Retina (tissue), 1 donor: ENCODE data around the gene TEX55.
"Not testable (repeated sequence)": the region's sequence is repeated elsewhere in the genome, so short reads cannot be mapped to it uniquely, and the experiment has no call there.

ENCODE experiments used
- DNase-seq: peaks from one replicate; pipeline ENCODE4 v3.0.0-alpha.2; 2016

Gene TEX55

GRCh38 chr3:119161240-119161639, 15.3 kb downstream of the TEX55 start:
- DNase-seq: no peak

- not testable (repeated sequence) for DNase-seq
Observed at GRCh38 chr3:119164745-119165144, 18.8 kb downstream of the TEX55 start.

GRCh38 chr3:119170821-119171220, 24.9 kb downstream of the TEX55 start:
- DNase-seq: no peak

GRCh38 chr3:119173325-119173724, 27.4 kb downstream of the TEX55 start, which contains the start of gene UPK1B:
UPK1B (plus strand) TSS chr3:119173598; CDS start chr3:119186742, 13,144 bp downstream.
- DNase-seq: peak; percentile 18

- DNase-seq: no peak
Observed at GRCh38 chr3:119175872-119176756, 30.1 kb downstream of the TEX55 start.

- DNase-seq: no peak
Observed at GRCh38 chr3:119176778-119177177, 30.8 kb downstream of the TEX55 start.

GRCh38 chr3:119177321-119177720, 31.4 kb downstream of the TEX55 start:
- no peak for DNase-seq

GRCh38 chr3:119181765-119182164, 35.8 kb downstream of the TEX55 start:
- DNase-seq: no peak

- no peak for DNase-seq
Observed at GRCh38 chr3:119184111-119184510, 38.1 kb downstream of the TEX55 start.

- no peak for DNase-seq
Observed at GRCh38 chr3:119184796-119185570, 39.0 kb downstream of the TEX55 start.

- DNase-seq: no peak
Observed at GRCh38 chr3:119187266-119187665, 41.3 kb downstream of the TEX55 start.

- no peak for DNase-seq
Observed at GRCh38 chr3:119191800-119192199, 45.8 kb downstream of the TEX55 start.

- no peak for DNase-seq
Observed at GRCh38 chr3:119194237-119195150, 48.5 kb downstream of the TEX55 start.

- DNase-seq: no peak
Observed at GRCh38 chr3:119195151-119195476, 49.1 kb downstream of the TEX55 start.

GRCh38 chr3:119195911-119196310, 49.9 kb downstream of the TEX55 start:
- no peak for DNase-seq
